HG03378 (cell line): ENCODE results near the gene GOLGA3.
"Not testable (repeated sequence)": the region's sequence is repeated elsewhere in the genome, so short reads cannot be mapped to it uniquely, and the experiment has no call there.

Source experiments
- ATAC-seq: cut with Tn5 transposase; IDR thresholded peaks from one replicate; pipeline ENCODE4 v1.9.1; 2021; ENCODE audit warnings: mild to moderate bottlenecking, moderate library complexity; ENCODE audit not compliant: unreplicated experiment

Gene GOLGA3

DNA sequence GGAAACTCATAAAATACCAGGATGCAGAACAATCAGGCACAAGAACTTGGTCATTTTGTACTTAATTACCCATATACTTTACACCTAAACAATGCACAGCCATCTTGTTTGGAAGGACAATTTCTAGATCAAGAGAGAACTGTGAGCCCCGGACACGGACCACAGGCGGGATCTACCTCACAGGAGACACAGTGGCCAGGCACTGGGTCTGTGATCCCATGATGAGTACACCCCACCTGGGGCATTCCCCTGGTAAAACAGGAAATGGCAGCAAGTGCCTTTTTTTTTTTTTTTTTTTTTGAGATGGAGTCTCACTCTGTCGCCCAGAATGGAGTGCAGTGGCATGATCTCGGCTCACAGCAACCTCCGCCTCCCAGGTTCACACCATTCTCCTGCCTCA is 15.2 kb downstream of the GOLGA3 start:
- ATAC-seq = no peak

DNA sequence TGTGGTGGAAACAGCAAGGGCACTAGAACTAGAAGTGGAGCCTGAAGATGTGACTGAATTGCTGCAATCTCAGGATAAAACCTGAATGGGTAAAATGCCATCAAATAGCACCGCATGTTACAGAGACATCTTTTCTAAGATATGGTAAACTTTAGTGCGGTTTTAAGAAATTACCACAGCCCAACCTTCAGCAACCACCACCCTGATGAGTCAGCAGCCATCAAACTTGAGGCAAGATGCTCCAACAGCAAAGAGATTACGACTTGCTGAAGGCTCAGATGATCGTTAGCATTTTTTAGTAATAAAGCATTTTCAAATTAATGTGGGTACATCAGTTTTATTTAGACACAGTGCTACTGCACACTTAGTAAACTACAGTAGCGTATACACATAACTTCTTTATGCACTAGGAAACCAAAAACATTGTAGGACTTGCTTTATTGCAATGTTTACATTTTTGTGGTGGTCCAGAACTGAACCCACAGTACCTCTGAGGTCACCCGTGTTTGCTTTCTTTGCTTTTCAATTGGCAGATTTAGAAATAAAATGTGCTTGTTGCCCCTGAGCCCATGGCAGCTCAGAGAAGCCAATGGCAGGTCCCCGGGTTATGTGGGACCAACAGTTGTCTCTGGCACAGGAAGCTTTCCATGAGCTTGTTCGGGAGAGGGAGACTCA is 15.9 kb downstream of the GOLGA3 start:
- ATAC-seq = no peak

DNA sequence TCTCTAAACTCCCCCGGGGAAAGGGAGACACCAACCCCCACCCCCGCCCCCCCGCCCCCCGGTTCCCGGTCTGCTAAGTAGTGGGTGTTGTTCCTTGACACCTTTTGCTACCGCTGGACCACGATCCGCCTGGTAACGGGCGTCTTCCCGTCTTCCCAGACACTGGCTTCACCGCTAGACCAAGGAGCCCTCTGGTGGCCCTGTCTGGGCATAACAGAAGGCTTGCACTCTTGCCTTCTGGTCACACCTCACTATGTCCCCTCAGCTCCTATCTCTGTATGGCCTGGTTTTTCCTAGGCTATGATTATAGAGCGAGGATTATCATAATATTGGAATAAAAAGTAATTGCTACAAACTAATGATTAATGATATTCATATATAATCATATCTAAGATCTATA is 19.3 kb downstream of the GOLGA3 start:
- ATAC-seq = not testable (repeated sequence)

DNA sequence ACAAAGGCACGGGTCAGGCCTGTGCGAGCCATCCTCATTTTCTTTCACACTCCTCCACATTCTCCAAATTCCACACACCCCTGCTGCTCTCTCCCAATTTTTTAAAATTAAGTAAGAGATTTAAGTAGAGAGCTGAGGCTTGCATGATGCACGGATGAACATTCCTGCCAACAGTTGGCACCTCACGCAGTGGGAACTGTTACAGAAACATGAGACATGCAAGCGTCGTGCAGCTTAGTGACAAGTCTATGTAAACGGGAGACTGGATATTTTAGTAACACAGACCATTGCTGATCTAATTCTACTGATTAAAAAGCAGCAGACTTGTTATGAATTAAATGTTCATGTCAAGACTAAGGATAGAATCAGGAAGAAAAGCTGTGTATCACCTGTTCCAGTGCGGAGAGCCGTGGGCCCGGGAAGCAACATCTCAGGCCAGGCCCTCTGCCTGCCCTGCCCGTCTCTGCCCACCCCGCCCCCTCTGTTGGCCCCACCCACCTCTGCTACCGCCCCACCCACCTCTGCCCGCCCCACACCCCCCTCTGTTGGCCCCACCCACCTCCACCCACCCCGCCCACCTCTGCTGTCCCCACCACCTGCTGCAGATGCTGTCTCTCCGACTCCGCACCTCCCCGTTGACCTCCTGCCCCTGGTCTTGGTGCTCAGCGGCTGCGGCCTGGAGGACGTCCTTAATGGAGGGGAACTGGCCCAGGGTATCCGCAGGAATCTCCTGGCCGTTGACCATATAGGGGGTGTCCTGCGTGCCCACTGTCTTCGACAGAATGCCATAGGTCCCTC is 21.2 kb downstream of the GOLGA3 start:
- ATAC-seq = no peak

DNA sequence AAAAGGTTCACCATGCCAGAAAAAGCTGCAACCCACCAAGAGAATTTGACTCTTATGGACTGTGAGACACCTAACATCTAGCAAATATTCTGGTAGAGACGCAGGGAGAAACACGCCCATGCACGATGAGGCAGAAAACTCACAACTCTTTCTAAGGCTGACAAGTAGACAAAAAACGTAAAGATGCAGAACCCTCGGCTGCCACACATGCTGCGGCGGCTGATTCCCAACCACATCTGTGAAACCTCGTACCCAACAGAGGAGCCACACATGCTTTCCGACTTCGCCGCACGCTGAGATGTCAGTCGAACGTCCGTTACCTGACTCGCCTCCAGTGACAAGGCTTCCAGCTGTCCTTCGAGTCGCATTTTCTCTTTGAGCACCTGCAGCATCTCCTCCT is 21.8 kb downstream of the GOLGA3 start:
- no peak for ATAC-seq

DNA sequence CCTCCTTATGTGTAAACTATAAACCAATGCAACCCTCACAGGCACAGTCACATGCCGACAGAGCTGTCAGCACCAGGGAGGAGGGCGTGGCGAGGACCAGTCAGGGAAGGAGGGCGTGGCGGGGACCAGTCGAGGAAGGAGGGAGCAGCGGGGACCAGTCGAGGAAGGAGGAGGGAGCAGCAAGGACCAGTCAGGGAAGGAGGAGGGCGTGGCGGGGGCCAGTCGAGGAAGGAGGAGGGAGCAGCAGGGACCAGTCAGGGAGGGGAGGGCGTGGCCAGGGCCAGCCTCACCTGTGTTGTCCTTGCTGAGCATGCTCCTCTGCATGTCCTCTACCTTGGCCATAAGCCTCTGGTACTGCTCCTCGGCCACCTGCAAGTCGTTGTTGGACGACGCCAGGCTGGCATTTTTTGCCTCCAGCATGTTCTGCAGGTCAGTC is 24.2 kb downstream of the GOLGA3 start:
- no peak for ATAC-seq

DNA sequence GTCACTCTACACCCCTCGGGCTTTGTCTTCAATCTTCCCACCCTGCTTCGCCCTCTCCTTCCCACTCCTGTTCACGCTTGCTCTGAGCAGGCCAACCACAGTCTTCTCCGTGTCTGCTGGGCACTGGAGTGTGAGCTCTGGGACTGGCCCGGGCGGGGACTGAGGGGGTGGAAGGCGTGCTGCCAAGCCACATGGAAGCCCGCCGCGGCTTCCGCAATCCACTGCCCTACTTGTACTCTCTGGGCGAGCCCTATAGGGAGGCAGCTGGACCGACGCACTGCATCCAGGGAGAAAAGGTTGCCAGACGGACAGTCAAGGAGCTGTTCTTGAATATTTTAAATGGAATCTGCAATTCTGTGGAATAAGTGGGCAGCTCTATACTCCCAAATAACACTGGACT is 24.8 kb downstream of the GOLGA3 start:
- ATAC-seq = no peak

DNA sequence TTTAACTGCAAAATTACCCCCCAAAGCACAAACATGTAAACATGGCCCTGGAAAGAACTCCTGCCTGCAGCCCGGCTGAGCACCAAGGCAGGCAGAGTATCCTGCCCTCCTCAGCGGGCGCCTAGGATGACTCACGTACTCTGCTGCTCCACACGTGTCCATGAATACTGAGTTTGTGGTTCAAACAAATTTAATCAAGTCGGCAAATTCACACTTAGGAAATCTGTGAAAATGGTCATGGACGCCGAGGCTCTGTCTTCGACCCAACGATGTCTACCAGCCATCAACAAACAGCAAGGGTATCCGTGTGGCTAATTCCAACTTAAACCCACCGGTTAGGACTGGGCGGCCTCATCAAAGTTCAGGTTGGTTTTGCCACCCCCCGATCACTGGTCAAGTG is 25.5 kb downstream of the GOLGA3 start:
- ATAC-seq = no peak

DNA sequence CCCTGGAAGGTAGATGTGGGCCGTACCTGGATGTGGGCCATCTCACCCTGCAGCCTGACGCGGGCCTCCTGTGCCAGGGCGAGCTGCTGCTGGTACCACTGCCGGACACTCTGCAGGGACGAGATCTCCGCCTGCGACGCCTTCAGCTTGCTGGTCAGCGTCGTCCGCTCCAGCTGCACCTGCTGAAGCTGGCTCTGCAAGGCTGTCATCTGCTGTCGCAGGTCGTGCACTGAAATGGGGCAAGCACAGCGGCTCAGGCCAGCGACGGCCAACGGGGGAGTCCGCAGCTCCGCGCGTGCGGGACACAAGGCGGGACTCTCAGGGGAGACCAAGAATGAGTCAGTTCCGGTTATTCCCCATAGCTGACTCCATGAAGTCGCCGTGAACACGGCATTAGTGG is 26.9 kb downstream of the GOLGA3 start:
- ATAC-seq = no peak

DNA sequence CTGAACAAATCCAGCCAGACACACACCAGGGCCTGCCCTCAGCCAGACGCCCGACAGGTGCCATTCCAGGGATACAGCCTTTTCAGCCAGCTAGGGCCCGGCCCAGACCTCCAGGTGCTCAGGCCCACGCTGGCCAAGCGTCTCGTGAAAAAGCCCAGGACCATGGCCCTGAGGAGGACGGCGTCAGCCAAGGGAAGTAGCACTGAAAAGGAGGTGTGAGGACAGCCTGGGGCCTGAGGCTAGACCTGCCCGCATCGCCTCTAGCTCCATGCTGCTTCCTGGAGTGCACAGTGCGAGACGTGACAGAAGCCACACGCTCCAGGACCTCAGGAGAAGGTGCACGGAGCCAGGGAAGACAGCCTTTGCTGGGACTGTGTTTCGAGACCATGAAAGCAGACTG is 29.8 kb downstream of the GOLGA3 start:
- no peak for ATAC-seq

DNA sequence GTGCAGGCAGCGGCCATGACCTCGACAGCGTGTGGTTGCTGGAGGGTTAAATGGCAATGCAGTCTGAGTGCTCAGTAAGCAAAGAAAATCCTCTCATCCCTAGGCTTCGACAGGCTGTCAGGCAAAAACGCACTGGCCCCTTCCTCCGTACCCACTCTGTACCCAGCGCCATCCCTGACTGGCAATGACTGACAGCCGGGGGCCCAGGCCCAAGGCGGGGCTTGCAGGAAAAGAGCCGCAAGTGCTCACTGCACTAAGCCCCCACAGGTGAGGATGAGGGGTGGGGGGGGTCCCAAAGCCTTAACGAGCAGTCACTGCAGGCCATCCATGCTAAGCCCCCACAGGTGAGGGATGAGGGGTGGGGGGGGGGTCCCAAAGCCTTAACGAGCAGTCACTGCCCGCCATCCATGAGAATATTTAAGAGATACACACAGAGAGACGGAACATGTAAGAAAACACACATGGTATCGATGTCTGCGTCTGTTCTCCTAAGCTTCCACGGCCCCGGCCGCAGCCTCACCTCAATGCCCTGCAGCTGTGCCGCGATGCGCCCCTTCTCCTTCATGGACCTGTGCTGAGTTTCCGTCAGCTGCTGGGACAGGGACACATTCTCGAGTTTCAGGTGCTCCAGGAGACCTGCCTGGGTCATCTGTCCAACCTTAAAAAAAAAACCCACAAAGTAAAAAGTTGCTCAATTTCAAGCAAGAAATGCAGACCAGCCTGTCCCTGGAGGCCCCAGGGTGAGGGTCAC is 30.7 kb downstream of the GOLGA3 start:
- ATAC-seq = no peak

DNA sequence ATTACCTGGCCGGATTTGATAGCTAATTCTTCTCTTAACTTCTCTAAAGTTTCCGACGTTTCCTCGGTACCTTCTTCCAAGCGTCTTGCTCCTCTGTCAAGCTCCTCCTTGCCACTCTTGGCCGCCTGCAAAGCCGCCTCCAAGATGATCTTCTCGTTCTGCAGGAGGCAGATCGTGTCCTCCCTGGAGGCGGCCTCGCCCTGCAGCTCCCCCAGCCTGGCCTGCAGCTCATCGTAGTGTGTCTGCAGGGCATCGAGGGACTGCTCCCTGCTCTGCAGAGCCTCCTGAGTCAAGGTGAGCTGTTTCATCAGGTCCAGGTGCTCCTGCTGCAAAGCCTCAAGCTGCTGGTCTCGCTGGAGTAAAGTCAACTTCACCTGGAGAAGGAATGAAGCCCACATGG is 32.8 kb downstream of the GOLGA3 start:
- ATAC-seq = no peak

DNA sequence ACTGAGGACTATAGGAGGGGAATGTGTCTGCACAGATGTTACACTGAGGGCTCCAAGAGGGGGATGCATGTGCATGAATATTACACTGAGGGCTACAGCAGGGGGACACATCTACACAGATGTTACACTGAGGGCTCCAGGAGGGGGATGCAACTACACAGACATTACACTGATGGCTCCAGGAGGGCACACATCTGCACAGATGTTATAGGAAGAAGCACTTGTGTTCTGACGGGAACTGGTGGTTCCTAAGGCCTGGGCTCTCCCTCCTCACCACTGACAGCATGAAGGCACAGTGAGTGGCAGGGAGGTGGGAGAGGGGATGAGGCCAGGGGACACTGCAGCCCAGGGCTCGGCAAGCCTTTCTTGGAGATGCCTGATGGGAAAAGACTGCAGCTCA is 36.7 kb downstream of the GOLGA3 start:
- not testable (repeated sequence) for ATAC-seq

DNA sequence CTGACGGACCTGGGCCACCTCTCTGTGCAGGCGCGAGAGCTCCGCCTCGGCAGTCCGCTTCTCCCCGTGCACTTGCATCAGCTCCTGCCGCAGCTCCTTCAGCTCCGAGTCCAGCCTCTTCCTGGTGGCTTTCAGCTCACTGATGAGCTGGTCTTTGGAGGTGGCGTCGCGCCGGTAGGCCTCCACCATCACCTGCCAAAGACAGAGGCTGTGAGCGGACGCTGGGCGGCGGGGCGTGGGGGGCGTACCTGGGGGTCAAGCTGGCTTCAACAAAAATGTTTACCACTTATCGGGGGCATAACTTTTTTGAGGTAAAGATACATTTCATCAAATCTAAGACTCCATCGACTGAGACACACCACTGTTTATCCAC is 39.6 kb downstream of the GOLGA3 start:
- no peak for ATAC-seq

DNA sequence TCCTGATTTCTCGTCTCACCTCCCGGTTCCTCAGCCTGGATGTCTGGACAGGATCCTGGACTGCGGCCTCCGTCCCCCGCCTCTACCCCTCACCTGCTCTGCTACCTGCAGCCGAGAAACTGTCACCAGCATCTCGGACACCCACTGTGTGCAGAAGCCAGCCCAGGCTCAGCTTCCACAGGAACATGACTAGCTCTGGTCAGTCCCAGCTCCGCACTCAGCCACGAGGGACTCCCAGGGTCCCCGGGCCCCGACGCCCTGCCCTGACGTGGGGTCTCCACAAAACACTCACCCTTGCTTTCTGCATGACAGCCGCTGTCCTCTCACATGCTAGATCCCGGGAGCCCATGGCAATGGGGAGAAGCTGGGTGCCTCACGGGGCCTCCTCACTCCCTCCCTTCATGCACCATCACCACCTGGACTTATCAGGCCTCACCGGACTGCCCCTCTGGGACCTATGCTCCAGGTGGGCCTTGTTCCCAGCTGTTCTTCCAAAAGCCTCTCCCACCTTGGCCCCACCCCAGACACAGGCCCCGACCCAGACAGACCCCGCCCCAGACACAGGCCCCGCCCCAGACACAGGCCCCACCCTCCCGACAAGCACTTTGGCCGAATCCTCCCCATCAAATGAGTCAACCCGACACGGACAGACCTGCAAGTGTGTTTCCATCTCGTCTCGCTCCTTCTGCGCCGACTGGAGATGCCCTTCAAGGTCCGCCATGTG is 40.1 kb downstream of the GOLGA3 start:
- no peak for ATAC-seq

DNA sequence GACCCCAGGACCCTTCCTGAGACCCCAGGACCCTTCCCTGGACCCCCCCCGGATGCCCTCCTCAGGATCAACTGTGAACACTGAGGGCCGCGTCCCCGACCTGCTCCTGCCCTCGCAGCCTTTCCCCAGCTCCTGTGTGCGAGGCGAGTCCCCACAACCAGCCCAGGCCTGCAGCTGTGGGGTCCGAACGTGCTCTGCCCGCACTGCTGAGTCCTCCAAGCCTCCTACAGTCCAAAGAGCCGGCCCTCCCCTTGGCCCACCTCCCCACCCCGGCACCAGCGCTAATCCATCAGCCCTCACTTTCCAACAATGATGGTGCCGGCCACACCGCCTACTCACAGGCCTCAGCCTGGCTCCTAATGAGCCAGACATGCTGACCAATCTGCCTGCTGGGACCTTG is 40.8 kb downstream of the GOLGA3 start:
- ATAC-seq = no peak

DNA sequence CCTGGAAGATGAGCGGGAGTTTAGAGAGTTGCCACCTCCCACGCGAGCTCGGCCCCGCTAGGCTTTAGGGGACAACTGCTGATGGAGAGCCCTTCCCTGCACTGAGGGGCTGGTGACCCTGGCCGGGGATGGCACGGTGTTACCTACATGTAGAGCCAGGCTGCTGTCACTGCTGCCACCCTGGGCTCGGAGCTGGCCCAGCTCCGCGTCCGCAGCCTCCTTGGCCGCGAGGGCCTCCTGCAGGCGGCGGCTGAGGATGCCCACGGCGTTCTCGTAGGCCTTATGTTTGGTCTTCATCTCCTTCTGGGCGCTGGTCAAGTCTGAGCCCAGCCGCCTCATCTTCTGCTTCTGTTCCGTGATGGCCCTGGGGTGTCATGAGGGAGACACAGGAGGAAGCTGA is 42.5 kb downstream of the GOLGA3 start:
- no peak for ATAC-seq

DNA sequence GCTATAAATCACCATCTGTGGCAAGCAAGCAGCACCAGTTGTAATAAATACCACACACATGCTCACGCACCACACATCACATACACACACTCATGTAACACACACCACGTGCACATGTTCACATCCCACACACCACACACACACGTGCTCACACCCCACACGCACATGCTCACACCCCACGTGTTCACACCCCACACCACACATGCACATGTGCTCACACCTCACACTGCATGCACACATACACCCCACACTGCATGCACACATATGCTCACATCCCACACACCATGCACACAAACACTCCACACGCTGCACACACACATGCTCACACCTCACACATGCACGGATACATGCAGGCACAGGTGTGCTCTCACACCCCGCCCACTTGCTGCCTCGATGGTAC is 44.1 kb downstream of the GOLGA3 start:
- no peak for ATAC-seq

DNA sequence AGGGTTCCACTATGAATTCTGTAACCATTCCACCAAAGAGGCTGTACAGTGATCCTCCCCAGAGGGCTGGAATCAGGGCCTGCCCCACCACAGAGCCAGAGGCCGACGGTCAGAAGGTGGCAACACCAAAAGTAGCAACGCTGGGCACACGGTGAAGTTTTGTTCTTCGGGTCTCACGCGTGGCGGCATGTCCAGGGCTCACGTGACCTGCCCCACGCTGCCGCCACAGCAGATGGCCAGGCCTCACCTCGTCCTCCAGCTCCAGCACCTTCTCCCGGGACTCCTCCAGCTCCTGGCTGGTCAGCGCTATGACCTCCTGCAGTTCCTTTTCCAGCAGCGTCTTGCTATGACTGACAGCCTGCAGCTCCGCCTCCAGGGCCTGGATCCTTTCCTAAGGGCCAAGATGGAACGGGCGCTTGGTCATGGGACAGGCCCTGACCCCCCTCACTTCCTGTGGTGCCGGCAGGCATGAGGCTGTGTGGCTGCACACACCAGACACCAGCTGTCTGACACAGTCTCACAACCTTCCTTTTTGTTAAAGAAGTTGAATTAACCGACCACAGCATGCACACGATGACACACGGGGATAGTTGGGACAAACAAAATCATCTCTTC is 44.6 kb downstream of the GOLGA3 start:
- no peak for ATAC-seq

DNA sequence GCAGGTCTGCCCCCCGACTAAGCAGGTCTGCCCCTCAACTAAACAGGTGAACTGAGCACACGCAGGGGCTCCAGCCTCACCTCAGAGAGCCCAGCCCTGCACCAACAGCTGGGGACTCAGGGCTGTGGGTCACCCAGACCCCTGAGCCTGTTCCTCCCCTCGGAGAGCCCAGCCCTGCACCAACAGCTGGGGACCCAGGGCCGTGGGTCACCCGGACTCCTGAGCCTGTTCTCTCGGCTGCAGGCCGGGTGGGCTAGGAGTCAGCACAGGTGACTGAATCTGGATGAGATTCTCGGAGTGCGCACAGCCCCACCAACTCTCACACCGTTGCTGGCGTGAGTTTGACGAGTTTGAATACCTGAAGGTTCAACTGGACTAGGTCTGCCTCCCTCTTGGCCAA is 46.7 kb downstream of the GOLGA3 start:
- ATAC-seq = no peak
